ENCODE measurements around the gene RAI14.

The RAI14 gene

GRCh38 chr5:34844999-34845398 is 188.9 kb downstream of the RAI14 start:
- Histone ChIP-seq H2AFZ (ENCODE audit: insufficient read depth, low read length, poor library complexity) (no peak overlapping the region), H3K36me3 (ENCODE audit: control insufficient read depth in 1 of 2, insufficient read depth in 2 of 2, low read length in 2 of 2) (no peaks in the 10 kb centered on the region), H3K4me2 (ENCODE audit: low read length) (no peak overlapping the region), H3K4me3 (ENCODE audit: low read depth, low read length) (no peak overlapping the region), H3K79me2 (ENCODE audit: control insufficient read depth, insufficient read depth, low read length, poor library complexity) (no peaks in the 10 kb centered on the region), H3K79me1 (ENCODE audit: low read length) (no peaks in the 10 kb centered on the region), H2AK5ac (ENCODE audit: low read length) (no peak overlapping the region), H3K4me1 (ENCODE audit: control insufficient read depth in 1 of 2, insufficient read depth in 2 of 2, low read length in 2 of 2) (peaks cover 0 to 4% of the 10 kb centered on the region in 2 experiments), H3K14ac (ENCODE audit: low read length) (no peak overlapping the region), H4K12ac (ENCODE audit: low read depth, low read length) (no peak overlapping the region), H3K23ac (ENCODE audit: low read length) (no peak overlapping the region), H2BK12ac (ENCODE audit: low read length) (no peak overlapping the region), H3K18ac (ENCODE audit: low read length) (no peak overlapping the region), H3K9me3 (ENCODE audit: insufficient read depth, low read depth, low read length) (peaks cover 6% of the 10 kb centered on the region), H4K8ac (ENCODE audit: low read depth, low read length) (no peak overlapping the region), H4K91ac (ENCODE audit: low read depth, low read length) (no peak overlapping the region), H3K27ac (ENCODE audit: low read depth, low read length) (no peak overlapping the region), H3K9ac (ENCODE audit: low read length) (no peak overlapping the region), H3K4ac (ENCODE audit: low read depth, low read length) (no peak overlapping the region), H3K27me3 (ENCODE audit: insufficient read depth, low read length) (no peaks in the 10 kb centered on the region), H2BK5ac (ENCODE audit: low read depth, low read length, poor library complexity) (no peak overlapping the region), H2BK120ac (ENCODE audit: insufficient read depth, low read length, poor library complexity) (peak overlapping the region; percentile 15)
- DNase-seq, result no peak
- WGBS (ENCODE audit: extremely low coverage, insufficient coverage, insufficient read length), result no CpG with 5 or more reads among the region's 4 CpGs

- no peaks in the 10 kb centered on the region for H3K36me3 ChIP-seq (ENCODE audit: control insufficient read depth in 1 of 2, insufficient read depth in 2 of 2, low read length in 2 of 2)
- H3K79me2 ChIP-seq (ENCODE audit: control insufficient read depth, insufficient read depth, low read length, poor library complexity), result no peaks in the 10 kb centered on the region
- no peaks in the 10 kb centered on the region for H3K27me3 ChIP-seq (ENCODE audit: insufficient read depth, low read length)
- peaks cover 6% of the 10 kb centered on the region for H3K9me3 ChIP-seq (ENCODE audit: insufficient read depth, low read depth, low read length)
- H4K91ac ChIP-seq (ENCODE audit: low read depth, low read length), result no peak overlapping the region
- no peak overlapping the region for H2BK5ac ChIP-seq (ENCODE audit: low read depth, low read length, poor library complexity)
- H3K79me1 ChIP-seq (ENCODE audit: low read length), result no peaks in the 10 kb centered on the region
- H4K12ac ChIP-seq (ENCODE audit: low read depth, low read length), result no peak overlapping the region
- no peak overlapping the region for H3K14ac ChIP-seq (ENCODE audit: low read length)
- no peak overlapping the region for H3K27ac ChIP-seq (ENCODE audit: low read depth, low read length)
- H3K4me2 ChIP-seq (ENCODE audit: low read length), result no peak overlapping the region
- H2BK120ac ChIP-seq (ENCODE audit: insufficient read depth, low read length, poor library complexity), result no peak overlapping the region
- no peak for DNase-seq
- peaks cover 0 to 4% of the 10 kb centered on the region in 2 experiments for H3K4me1 ChIP-seq (ENCODE audit: control insufficient read depth in 1 of 2, insufficient read depth in 2 of 2, low read length in 2 of 2)
- no peak overlapping the region for H3K23ac ChIP-seq (ENCODE audit: low read length)
- H3K4me3 ChIP-seq (ENCODE audit: low read depth, low read length), result no peak overlapping the region
- no peak overlapping the region for H2AK5ac ChIP-seq (ENCODE audit: low read length)
- H4K8ac ChIP-seq (ENCODE audit: low read depth, low read length), result no peak overlapping the region
- no peak overlapping the region for H3K4ac ChIP-seq (ENCODE audit: low read depth, low read length)
- no peak overlapping the region for H3K18ac ChIP-seq (ENCODE audit: low read length)
- no peak overlapping the region for H3K9ac ChIP-seq (ENCODE audit: low read length)
- H2AFZ ChIP-seq (ENCODE audit: insufficient read depth, low read length, poor library complexity), result no peak overlapping the region
- H2BK12ac ChIP-seq (ENCODE audit: low read length), result no peak overlapping the region
These were observed 190.9 kb downstream of the RAI14 start for GRCh38 chr5:34847056-34847455.

GRCh38 chr5:34847552-34847951 is 191.4 kb downstream of the RAI14 start:
- Histone ChIP-seq H3K4me2 (ENCODE audit: low read length) (no peak overlapping the region), H3K23ac (ENCODE audit: low read length) (no peak overlapping the region), H2BK120ac (ENCODE audit: insufficient read depth, low read length, poor library complexity) (no peak overlapping the region)

DNA sequence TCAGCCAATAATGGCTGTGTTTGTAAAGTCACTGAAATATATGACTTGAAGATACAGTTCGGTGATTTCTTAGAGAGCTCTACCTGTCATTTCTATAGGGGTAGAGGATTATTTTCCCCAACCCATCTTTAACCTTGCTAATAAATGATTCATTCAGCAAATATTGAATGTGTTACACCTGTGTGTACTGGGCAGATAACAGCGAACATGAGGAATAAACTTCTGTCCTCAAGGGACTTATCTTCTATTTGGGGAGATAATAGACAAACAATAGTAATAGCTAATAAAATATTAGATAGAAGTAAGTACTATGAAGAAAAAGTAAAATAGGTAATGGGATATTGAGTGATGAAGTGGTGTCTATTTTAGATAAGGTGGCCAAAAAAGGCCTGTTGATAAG is 192.1 kb downstream of the RAI14 start:
- Histone ChIP-seq H2BK5ac (ENCODE audit: low read depth, low read length, poor library complexity) (no peak overlapping the region), H3K9me3 (ENCODE audit: insufficient read depth, low read depth, low read length) (no peaks in the 10 kb centered on the region), H3K4me2 (ENCODE audit: low read length) (no peak overlapping the region), H2BK12ac (ENCODE audit: low read length) (no peak overlapping the region), H2AK5ac (ENCODE audit: low read length) (no peak overlapping the region), H3K4me1 (ENCODE audit: control insufficient read depth in 1 of 2, insufficient read depth in 2 of 2, low read length in 2 of 2) (peaks cover 0 to 3% of the 10 kb centered on the region in 2 experiments), H4K91ac (ENCODE audit: low read depth, low read length) (no peak overlapping the region), H4K12ac (ENCODE audit: low read depth, low read length) (no peak overlapping the region), H3K23ac (ENCODE audit: low read length) (no peak overlapping the region), H3K4ac (ENCODE audit: low read depth, low read length) (no peak overlapping the region), H2BK120ac (ENCODE audit: insufficient read depth, low read length, poor library complexity) (no peak overlapping the region), H3K36me3 (ENCODE audit: control insufficient read depth in 1 of 2, insufficient read depth in 2 of 2, low read length in 2 of 2) (no peaks in the 10 kb centered on the region), H4K8ac (ENCODE audit: low read depth, low read length) (no peak overlapping the region), H2AFZ (ENCODE audit: insufficient read depth, low read length, poor library complexity) (no peak overlapping the region), H3K4me3 (ENCODE audit: low read depth, low read length) (no peak overlapping the region), H3K27ac (ENCODE audit: low read depth, low read length) (no peak overlapping the region), H3K18ac (ENCODE audit: low read length) (no peak overlapping the region), H3K79me1 (ENCODE audit: low read length) (no peaks in the 10 kb centered on the region), H3K9ac (ENCODE audit: low read length) (no peak overlapping the region), H3K14ac (ENCODE audit: low read length) (no peak overlapping the region), H3K27me3 (ENCODE audit: insufficient read depth, low read length) (no peaks in the 10 kb centered on the region), H3K79me2 (ENCODE audit: control insufficient read depth, insufficient read depth, low read length, poor library complexity) (no peaks in the 10 kb centered on the region)
- no CpG with 5 or more reads among the region's 2 CpGs for WGBS (ENCODE audit: extremely low coverage, insufficient coverage, insufficient read length)
- no peak for DNase-seq

More at GRCh38 chr5:34847552-34847951, 191.4 kb downstream of the RAI14 start:
- no peak overlapping the region for H2AK5ac ChIP-seq (ENCODE audit: low read length)
- no peak overlapping the region for H4K8ac ChIP-seq (ENCODE audit: low read depth, low read length)
- H4K91ac ChIP-seq (ENCODE audit: low read depth, low read length), result no peak overlapping the region
- no peak overlapping the region for H3K4ac ChIP-seq (ENCODE audit: low read depth, low read length)
- no peak overlapping the region for H3K14ac ChIP-seq (ENCODE audit: low read length)
- H2BK12ac ChIP-seq (ENCODE audit: low read length), result no peak overlapping the region
- peaks cover 0 to 4% of the 10 kb centered on the region in 2 experiments for H3K4me1 ChIP-seq (ENCODE audit: control insufficient read depth in 1 of 2, insufficient read depth in 2 of 2, low read length in 2 of 2)
- no peak overlapping the region for H3K27ac ChIP-seq (ENCODE audit: low read depth, low read length)
- no peak for DNase-seq
- H2BK5ac ChIP-seq (ENCODE audit: low read depth, low read length, poor library complexity), result no peak overlapping the region
- peaks cover 3% of the 10 kb centered on the region for H3K9me3 ChIP-seq (ENCODE audit: insufficient read depth, low read depth, low read length)
- no peaks in the 10 kb centered on the region for H3K79me2 ChIP-seq (ENCODE audit: control insufficient read depth, insufficient read depth, low read length, poor library complexity)
- H3K18ac ChIP-seq (ENCODE audit: low read length), result no peak overlapping the region
- no peaks in the 10 kb centered on the region for H3K36me3 ChIP-seq (ENCODE audit: control insufficient read depth in 1 of 2, insufficient read depth in 2 of 2, low read length in 2 of 2)
- WGBS (ENCODE audit: extremely low coverage, insufficient coverage, insufficient read length), result no CpG with 5 or more reads among the region's 4 CpGs
- no peaks in the 10 kb centered on the region for H3K27me3 ChIP-seq (ENCODE audit: insufficient read depth, low read length)
- H3K79me1 ChIP-seq (ENCODE audit: low read length), result no peaks in the 10 kb centered on the region
- H4K12ac ChIP-seq (ENCODE audit: low read depth, low read length), result no peak overlapping the region
- no peak overlapping the region for H2AFZ ChIP-seq (ENCODE audit: insufficient read depth, low read length, poor library complexity)
- H3K9ac ChIP-seq (ENCODE audit: low read length), result no peak overlapping the region
- no peak overlapping the region for H3K4me3 ChIP-seq (ENCODE audit: low read depth, low read length)

Measured in trophoblast cell (in vitro differentiated cells and primary cell).